Nephron (organoid): ENCODE data around the gene FBXO28.

Source experiments
- H3K27ac Mint-ChIP-seq, 3 experiments: 2 replicates each; pipeline ENCODE4 v1.8.0; 2020; ENCODE audit warnings: mixed read lengths in 3 of 3, mild to moderate bottlenecking in 2 of 3, moderate library complexity in 1 of 3
- H3K27me3 Mint-ChIP-seq: 2 replicates; pipeline ENCODE4 v1.8.0; 2021; ENCODE audit warnings: low read depth, mild to moderate bottlenecking, moderate library complexity, mixed read lengths
- H3K36me3 Mint-ChIP-seq: 2 replicates; pipeline ENCODE4 v1.8.0; 2020; ENCODE audit warnings: low read depth, mixed read lengths
- H3K4me1 Mint-ChIP-seq: 2 replicates; pipeline ENCODE4 v1.8.0; 2020; ENCODE audit warnings: mixed read lengths
- H3K4me3 Mint-ChIP-seq, 3 experiments: 2 replicates each; pipeline ENCODE4 v1.8.0; 2020; ENCODE audit warnings: mild to moderate bottlenecking in 3 of 3, mixed read lengths in 3 of 3, moderate library complexity in 2 of 3
- H3K9me3 Mint-ChIP-seq: 2 replicates; pipeline ENCODE4 v1.8.0; 2020; ENCODE audit warnings: mixed read lengths
- TF ChIP-seq, protein P1 (sequence below), 3 experiments: fragments of 200-600 bp; sonication (generic); IDR thresholded peaks; one replicate each; pipeline ENCODE4 v1.5.0; 2021; ENCODE audit warnings: antibody characterized with exemption in 3 of 3; ENCODE audit not compliant: unreplicated experiment in 3 of 3

The FBXO28 gene

DNA sequence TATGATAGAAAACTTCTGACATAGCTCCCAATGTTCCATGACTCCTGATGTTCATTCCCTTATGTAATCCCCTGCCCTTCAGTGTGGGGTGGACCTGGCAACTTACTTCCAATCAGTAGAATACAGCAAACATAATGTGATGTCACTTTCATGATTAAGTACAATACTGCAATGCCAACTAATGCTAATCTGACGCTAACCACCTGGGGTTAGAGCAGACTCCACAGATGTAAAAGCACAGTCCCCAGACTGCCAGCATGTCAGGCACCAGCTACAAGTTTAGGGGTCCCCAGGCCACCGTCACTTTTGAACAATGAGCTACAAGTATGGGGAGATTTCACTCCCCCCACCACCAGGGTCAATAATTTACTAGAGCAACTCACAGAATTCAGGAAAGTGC lies 32.3 kb upstream of the FBXO28 start:
- H3K9me3 Mint-ChIP-seq: no peaks in the 10 kb centered on the region
- peaks cover 6% of the 10 kb centered on the region for H3K27me3 Mint-ChIP-seq
- no peak overlapping the region for H3K4me3 Mint-ChIP-seq
- no peak overlapping the region for H3K27ac Mint-ChIP-seq
- TF ChIP-seq, protein P1, sequence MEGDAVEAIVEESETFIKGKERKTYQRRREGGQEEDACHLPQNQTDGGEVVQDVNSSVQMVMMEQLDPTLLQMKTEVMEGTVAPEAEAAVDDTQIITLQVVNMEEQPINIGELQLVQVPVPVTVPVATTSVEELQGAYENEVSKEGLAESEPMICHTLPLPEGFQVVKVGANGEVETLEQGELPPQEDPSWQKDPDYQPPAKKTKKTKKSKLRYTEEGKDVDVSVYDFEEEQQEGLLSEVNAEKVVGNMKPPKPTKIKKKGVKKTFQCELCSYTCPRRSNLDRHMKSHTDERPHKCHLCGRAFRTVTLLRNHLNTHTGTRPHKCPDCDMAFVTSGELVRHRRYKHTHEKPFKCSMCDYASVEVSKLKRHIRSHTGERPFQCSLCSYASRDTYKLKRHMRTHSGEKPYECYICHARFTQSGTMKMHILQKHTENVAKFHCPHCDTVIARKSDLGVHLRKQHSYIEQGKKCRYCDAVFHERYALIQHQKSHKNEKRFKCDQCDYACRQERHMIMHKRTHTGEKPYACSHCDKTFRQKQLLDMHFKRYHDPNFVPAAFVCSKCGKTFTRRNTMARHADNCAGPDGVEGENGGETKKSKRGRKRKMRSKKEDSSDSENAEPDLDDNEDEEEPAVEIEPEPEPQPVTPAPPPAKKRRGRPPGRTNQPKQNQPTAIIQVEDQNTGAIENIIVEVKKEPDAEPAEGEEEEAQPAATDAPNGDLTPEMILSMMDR (IDR thresholded peaks at IDR 0.05; ENCODE audit: unreplicated experiment in 3 of 3): no peak
- H3K36me3 Mint-ChIP-seq: no peaks in the 10 kb centered on the region
- H3K4me1 Mint-ChIP-seq: no peaks in the 10 kb centered on the region

DNA sequence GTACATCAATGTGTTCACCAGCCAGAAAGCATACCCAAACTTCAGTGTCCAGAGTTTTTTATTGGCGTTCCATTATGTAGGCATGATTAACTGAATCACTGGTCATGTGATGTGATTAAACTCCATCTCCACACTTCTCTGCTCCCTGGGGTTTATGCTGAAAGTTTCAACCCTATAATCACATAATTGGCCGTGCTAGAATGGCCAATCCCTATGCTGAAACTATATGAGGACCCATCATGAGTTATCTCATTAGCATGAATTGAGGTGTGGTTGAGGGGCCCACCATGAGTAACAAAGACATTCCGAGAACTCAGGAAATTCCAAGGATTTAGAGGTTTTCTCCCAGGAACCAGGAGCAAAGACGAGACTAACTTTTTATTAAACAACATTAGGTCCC lies 31.8 kb upstream of the FBXO28 start:
- H3K9me3 Mint-ChIP-seq: no peaks in the 10 kb centered on the region
- no peaks in the 10 kb centered on the region for H3K36me3 Mint-ChIP-seq
- no peak overlapping the region for H3K27ac Mint-ChIP-seq
- no peaks in the 10 kb centered on the region for H3K4me1 Mint-ChIP-seq
- TF ChIP-seq, protein P1 (IDR thresholded peaks at IDR 0.05; ENCODE audit: unreplicated experiment in 3 of 3): no peak
- H3K27me3 Mint-ChIP-seq: peaks cover 5% of the 10 kb centered on the region
- no peak overlapping the region for H3K4me3 Mint-ChIP-seq

DNA sequence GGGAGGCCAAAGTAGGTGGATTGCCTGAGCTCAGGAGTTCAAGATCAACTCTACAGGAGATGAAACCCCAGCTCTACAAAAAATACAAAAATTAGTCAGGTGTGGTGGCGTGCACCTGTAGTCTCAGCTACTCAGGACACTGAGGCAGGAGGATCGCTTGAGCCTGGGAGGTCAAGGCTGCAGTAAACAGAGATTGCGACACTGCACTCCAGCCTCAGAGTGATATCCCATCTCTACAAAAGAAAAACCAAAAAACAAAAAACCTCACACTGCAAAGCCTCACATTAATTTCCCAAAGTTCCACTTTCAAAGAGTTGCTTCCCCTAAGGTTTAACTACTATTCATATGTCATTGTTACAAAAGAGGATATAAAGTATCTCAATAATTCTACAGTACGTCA lies 29.0 kb upstream of the FBXO28 start:
- H3K27ac Mint-ChIP-seq: no peak overlapping the region

DNA sequence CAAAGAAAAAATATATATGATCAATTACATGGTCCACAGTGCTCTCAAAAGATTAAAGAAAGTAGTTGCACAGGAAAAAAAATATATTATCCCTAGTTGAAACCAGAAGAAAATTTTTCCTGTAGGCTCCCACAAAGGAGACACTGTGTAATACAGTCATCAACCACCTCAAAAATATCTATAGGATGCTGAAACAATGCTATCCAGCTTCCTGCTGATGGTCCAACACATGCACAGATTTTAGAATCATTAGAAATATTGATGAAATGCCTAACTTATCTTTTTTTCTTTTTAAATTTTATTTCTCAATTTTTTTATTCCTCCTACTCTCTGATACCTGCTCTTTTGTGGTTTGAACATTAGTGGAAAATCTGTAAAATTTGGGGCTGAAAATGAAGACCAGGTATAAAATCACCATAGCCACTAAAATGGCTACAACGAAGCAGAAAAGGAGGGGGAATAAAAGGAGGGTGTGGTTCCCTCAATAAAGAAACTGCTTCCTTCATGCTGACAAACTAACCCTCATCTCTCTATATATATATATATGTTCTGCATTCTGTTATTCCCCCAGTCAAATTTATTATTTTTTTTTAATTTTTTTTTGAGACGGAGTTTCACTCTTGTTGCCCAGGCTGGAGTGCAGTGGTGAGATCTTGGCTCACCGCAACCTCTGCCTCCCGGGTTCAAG lies 28.3 kb upstream of the FBXO28 start:
- H3K27ac Mint-ChIP-seq: no peak overlapping the region
- H3K36me3 Mint-ChIP-seq: no peaks in the 10 kb centered on the region
- TF ChIP-seq, protein P1 (IDR thresholded peaks at IDR 0.05; ENCODE audit: unreplicated experiment in 3 of 3): no peak
- H3K4me1 Mint-ChIP-seq: no peaks in the 10 kb centered on the region
- H3K9me3 Mint-ChIP-seq: no peaks in the 10 kb centered on the region
- H3K27me3 Mint-ChIP-seq: peaks cover 14% of the 10 kb centered on the region
- no peak overlapping the region for H3K4me3 Mint-ChIP-seq

More for the DNA sequence above, 29.0 kb upstream of the FBXO28 start:
- Mint-ChIP-seq H3K27me3 (peaks cover 9% of the 10 kb centered on the region), H3K4me3 (no peak overlapping the region), H3K36me3 (no peaks in the 10 kb centered on the region), H3K9me3 (no peaks in the 10 kb centered on the region), H3K4me1 (no peaks in the 10 kb centered on the region)
- TF ChIP-seq, protein P1 (IDR thresholded peaks at IDR 0.05; ENCODE audit: unreplicated experiment in 3 of 3): no peak

DNA sequence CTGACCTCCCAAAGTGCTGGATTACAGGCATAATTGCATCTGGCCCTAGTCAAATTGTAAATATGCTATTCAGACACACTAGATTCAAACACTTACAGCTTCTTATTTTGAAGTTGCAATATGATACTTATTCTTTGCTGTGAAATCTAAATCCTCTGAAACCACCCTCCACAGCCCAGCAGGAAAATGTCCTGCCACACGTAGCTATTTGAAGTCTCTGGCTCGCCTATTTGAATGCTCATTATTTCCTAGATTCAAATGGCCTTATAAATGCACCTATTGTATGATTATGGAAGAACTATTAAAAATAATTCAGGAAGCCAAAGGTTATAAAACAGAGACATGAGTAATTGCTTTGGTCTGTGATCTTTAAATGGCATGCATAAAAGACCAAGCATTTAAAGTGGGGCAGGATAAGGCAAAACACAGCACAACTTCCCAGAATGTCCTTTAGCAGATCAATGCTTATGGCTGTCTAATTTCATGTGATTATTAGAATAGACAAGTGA lies 26.6 kb upstream of the FBXO28 start:
- H3K27me3 Mint-ChIP-seq: peaks cover 14% of the 10 kb centered on the region
- H3K27ac Mint-ChIP-seq: no peak overlapping the region
- H3K36me3 Mint-ChIP-seq: no peaks in the 10 kb centered on the region
- H3K9me3 Mint-ChIP-seq: no peaks in the 10 kb centered on the region
- no peaks in the 10 kb centered on the region for H3K4me1 Mint-ChIP-seq
- H3K4me3 Mint-ChIP-seq: no peak overlapping the region
- TF ChIP-seq, protein P1 (IDR thresholded peaks at IDR 0.05; ENCODE audit: unreplicated experiment in 3 of 3): no peak

DNA sequence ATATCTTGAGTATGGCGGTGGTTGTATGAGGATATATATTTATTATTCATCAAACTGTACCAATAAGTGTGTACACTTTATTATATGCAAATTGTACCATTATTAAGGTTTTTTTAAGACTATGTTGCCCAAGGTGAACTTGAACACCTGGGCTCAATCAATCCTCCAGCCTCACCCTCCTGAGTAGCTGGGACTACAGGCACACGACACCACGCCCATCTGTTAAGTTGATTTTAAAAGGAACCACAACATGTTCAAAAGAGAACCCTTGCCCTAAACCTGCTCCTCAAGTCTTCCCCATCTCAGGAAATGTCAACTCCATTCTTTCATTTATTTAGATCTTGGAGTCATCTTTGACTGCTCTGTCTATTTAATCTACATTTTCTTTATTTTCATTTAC lies 24.3 kb upstream of the FBXO28 start:
- Mint-ChIP-seq H3K27ac (no peak overlapping the region), H3K4me1 (no peaks in the 10 kb centered on the region), H3K9me3 (no peaks in the 10 kb centered on the region), H3K36me3 (no peaks in the 10 kb centered on the region), H3K4me3 (no peak overlapping the region), H3K27me3 (peaks cover 18% of the 10 kb centered on the region)
- TF ChIP-seq, protein P1 (IDR thresholded peaks at IDR 0.05; ENCODE audit: unreplicated experiment in 3 of 3): no peak
